ENCODE results near the gene GLMN. TPM values are rescaled to one million over a fixed set of nuclear protein-coding genes. Genes with fewer than 3 reads are reported as not detected.

Gene GLMN, protein sequence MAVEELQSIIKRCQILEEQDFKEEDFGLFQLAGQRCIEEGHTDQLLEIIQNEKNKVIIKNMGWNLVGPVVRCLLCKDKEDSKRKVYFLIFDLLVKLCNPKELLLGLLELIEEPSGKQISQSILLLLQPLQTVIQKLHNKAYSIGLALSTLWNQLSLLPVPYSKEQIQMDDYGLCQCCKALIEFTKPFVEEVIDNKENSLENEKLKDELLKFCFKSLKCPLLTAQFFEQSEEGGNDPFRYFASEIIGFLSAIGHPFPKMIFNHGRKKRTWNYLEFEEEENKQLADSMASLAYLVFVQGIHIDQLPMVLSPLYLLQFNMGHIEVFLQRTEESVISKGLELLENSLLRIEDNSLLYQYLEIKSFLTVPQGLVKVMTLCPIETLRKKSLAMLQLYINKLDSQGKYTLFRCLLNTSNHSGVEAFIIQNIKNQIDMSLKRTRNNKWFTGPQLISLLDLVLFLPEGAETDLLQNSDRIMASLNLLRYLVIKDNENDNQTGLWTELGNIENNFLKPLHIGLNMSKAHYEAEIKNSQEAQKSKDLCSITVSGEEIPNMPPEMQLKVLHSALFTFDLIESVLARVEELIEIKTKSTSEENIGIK
- 8.8 and 10.4 TPM in 2 replicates for total RNA-seq

DNA sequence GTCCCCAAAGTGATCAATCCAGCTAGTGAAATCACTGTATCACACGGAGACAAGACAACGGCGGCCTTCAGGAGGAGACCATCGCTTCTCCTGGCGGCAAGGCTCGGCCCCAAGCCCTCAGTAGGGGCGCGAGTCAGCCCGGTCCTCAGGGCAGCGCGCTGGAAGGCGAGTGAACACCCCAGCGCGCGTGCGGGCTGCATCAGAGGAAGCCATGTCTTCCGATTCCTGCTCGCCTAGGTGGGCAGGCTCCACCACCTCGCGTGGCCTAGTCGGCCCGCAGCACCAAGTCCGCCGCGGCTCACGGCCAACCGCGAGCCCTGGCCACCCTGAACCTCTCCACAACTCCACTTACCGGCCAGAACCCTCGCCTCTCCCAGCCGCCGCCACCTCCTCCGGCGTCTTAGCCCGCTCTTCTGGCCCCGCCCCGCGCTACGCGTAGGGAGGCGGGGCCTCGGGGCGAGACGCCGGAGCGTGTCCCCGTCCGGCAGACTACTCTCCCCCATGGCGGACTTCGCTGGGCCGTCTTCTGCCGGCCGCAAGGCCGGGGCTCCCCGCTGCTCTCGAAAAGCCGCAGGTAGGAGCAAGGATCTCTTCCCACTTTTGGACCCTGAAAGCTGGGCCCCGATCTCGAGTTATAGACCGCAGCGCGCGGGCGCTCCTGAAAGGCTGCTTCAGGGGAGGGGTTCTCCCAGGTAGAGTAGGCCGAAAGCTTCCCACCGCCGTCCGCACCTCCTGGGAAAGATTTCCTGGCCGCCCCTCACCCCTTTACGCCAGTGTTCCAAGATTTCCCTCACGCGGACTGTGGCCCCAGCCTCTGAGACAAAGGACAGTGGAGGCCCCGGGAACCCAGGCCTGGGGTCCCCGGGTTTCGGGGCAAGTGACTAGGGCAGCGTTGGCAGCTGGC, at the start of gene GLMN, which contains the start of gene RPAP2:
TSS of gene GLMN (minus strand) at position 415 of the 904 bp plus-strand sequence. CDS start 988 bp downstream, outside the sequence.
TSS of gene RPAP2 (plus strand) at position 487 of the 904 bp plus-strand sequence. CDS start at position 502, 15 bp downstream.

DNA sequence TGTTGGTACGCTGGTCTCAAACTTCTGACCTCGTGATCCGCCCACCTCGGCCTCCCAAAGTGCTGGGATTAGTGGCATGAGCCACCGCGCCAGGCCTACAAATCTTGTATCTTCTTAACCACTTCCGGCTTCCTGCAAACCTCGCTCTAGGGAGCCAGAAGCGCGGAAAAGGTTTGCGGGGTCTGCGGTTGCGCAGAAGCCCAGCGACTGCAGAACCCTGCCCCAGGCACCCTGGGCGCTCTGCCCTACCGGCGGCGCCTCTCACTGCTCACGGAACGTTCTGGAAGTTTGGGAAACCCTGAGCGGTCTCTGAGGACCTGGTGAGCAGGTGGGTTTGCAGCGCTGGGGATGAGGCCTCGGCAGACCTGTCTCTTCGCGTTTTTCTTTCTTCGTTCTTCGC, 81.1 kb downstream of the GLMN start, which contains the start of gene C1orf146:
TSS of gene C1orf146 (plus strand) at position 195 of the 400 bp plus-strand sequence. CDS start 13,506 bp downstream, outside the sequence.

Other genes starting within 250 kb of the GLMN start
- gene SETSIP, start 223.6 kb downstream of the GLMN start, total RNA-seq, result 0.35 TPM in 1 of 2 replicates, not detected in the other
- 2.5 and 3.2 TPM in 2 replicates for gene BTBD8, start 218.6 kb downstream of the GLMN start, total RNA-seq
- not detected in 2 replicates for gene C1orf146, start 81.1 kb downstream of the GLMN start, total RNA-seq
- gene RPAP2, start 72 bp upstream of the GLMN start, total RNA-seq, result 14.1 and 16.7 TPM in 2 replicates
- gene GFI1, start 187.9 kb upstream of the GLMN start, total RNA-seq, result not detected in 2 replicates